WTC11 (cell line): ENCODE results near the gene ZNF654. TPM values are rescaled to one million over a fixed set of nuclear protein-coding genes. Genes with fewer than 3 reads are reported as not detected.

Experiments used
- ATAC-seq: fragments of 200-7000 bp; cut with Tn5 transposase; 2 replicates; pipeline ENCODE4 v1.10.0; 2021; ENCODE audit warnings: mild to moderate bottlenecking, moderate library complexity
- CTCF ChIA-PET: fragments of 300-600 bp; sonication (Branson Sonifier 250); formaldehyde crosslinking; loops from one replicate; lab custom pipeline; 2021; ENCODE audit warnings: antibody characterized with exemption; lab: Charles Lee
- POLR2A ChIA-PET: fragments of 350-600 bp; sonication (Branson Sonifier 250); formaldehyde crosslinking; loops from one replicate; lab custom pipeline; 2021; ENCODE audit warnings: antibody characterized with exemption; lab: Charles Lee
- DNase-seq: peaks from one replicate; pipeline ENCODE4 v3.0.0; 2021; ENCODE audit warnings: low spot score
- H3K27ac Mint-ChIP-seq: 2 replicates; pipeline ENCODE4 v1.8.0; 2021; ENCODE audit warnings: mixed read lengths
- H3K27me3 Mint-ChIP-seq: 2 replicates; pipeline ENCODE4 v1.8.0; 2021; ENCODE audit warnings: low read depth, mild to moderate bottlenecking, moderate library complexity, mixed read lengths
- H3K36me3 Mint-ChIP-seq: 2 replicates; pipeline ENCODE4 v1.8.0; 2021; ENCODE audit warnings: mixed read lengths
- H3K4me1 Mint-ChIP-seq: 2 replicates; pipeline ENCODE4 v1.8.0; 2022; ENCODE audit warnings: mixed read lengths
- H3K4me3 Mint-ChIP-seq: 2 replicates; pipeline ENCODE4 v1.8.0; 2021; ENCODE audit warnings: mild to moderate bottlenecking, moderate library complexity, mixed read lengths
- H3K9me3 Mint-ChIP-seq: 2 replicates; pipeline ENCODE4 v1.8.0; 2021; ENCODE audit warnings: mixed read lengths
- ARID4B ChIP-seq: sonication (generic); formaldehyde crosslinking; IDR thresholded peaks from 2 replicates; pipeline ENCODE4 v1.8.0; 2023; ENCODE audit warnings: missing genetic modification reagents, mild to moderate bottlenecking, borderline replicate concordance
- CBFB ChIP-seq: sonication (generic); formaldehyde crosslinking; IDR thresholded peaks from 2 replicates; pipeline ENCODE4 v1.8.1; 2022; ENCODE audit warnings: mild to moderate bottlenecking, low read depth, missing genetic modification reagents
- CDX4 ChIP-seq: fragments of 250-450 bp; sonication (Bioruptor Pico); IDR thresholded peaks from 2 replicates; pipeline ENCODE4 v1.9.0; 2021; ENCODE audit warnings: moderate library complexity, mild to moderate bottlenecking, inconsistent platforms, borderline replicate concordance
- ETV6 ChIP-seq: sonication (generic); formaldehyde crosslinking; IDR thresholded peaks from 2 replicates; pipeline ENCODE4 v1.8.1; 2022; ENCODE audit warnings: mild to moderate bottlenecking, missing genetic modification reagents
- GRHL2 ChIP-seq: fragments of 250-450 bp; sonication (Bioruptor Pico); IDR thresholded peaks from 2 replicates; pipeline ENCODE4 v1.8.0; 2022; ENCODE audit warnings: mild to moderate bottlenecking, moderate library complexity; ENCODE audit not compliant: insufficient replicate concordance, severe bottlenecking
- GTF2I ChIP-seq: fragments of 250-450 bp; sonication (Bioruptor Pico); conservative IDR thresholded peaks from 2 replicates; pipeline ENCODE4 v1.4.0; 2021; ENCODE audit warnings: mild to moderate bottlenecking
- IRF1 ChIP-seq: sonication (generic); formaldehyde crosslinking; IDR thresholded peaks from 2 replicates; pipeline ENCODE4 v1.8.0; 2023; ENCODE audit warnings: missing genetic modification reagents
- IRF2 ChIP-seq: sonication (generic); formaldehyde crosslinking; IDR thresholded peaks from 2 replicates; pipeline ENCODE4 v1.8.0; 2022; ENCODE audit warnings: low read depth, missing genetic modification reagents, borderline replicate concordance
- JAZF1 ChIP-seq: fragments of 250-450 bp; sonication (Bioruptor Pico); IDR thresholded peaks from 2 replicates; pipeline ENCODE4 v1.9.0; 2021; ENCODE audit warnings: moderate library complexity, mild to moderate bottlenecking, inconsistent platforms
- MAX ChIP-seq: sonication (generic); formaldehyde crosslinking; IDR thresholded peaks from 2 replicates; pipeline ENCODE4 v1.8.0; 2022; ENCODE audit warnings: mild to moderate bottlenecking, missing genetic modification reagents
- MLX ChIP-seq: sonication (generic); formaldehyde crosslinking; IDR thresholded peaks from 2 replicates; pipeline ENCODE4 v1.8.1; 2023; ENCODE audit warnings: mild to moderate bottlenecking, missing genetic modification reagents, moderate library complexity
- NR3C1 ChIP-seq: sonication (generic); formaldehyde crosslinking; conservative IDR thresholded peaks from 2 replicates; pipeline ENCODE4 v1.8.1; 2023; ENCODE audit warnings: low read depth, mild to moderate bottlenecking, missing genetic modification reagents
- SMAD3 ChIP-seq: sonication (generic); formaldehyde crosslinking; IDR thresholded peaks from 2 replicates; pipeline ENCODE4 v1.8.0; 2022; ENCODE audit warnings: missing genetic modification reagents, mild to moderate bottlenecking, borderline replicate concordance
- SMAD4 ChIP-seq: sonication (generic); formaldehyde crosslinking; IDR thresholded peaks from 2 replicates; pipeline ENCODE4 v1.8.0; 2022; ENCODE audit warnings: mild to moderate bottlenecking, missing genetic modification reagents
- SP1 ChIP-seq: sonication (generic); formaldehyde crosslinking; conservative IDR thresholded peaks from 2 replicates; pipeline ENCODE4 v1.8.1; 2022; ENCODE audit warnings: missing genetic modification reagents
- TEAD1 ChIP-seq: sonication (generic); formaldehyde crosslinking; IDR thresholded peaks from 2 replicates; pipeline ENCODE4 v1.8.0; 2022; ENCODE audit warnings: mild to moderate bottlenecking, missing genetic modification reagents
- USF1 ChIP-seq: sonication (generic); formaldehyde crosslinking; IDR thresholded peaks from 2 replicates; pipeline ENCODE4 v1.8.0; 2022; ENCODE audit warnings: mild to moderate bottlenecking, missing genetic modification reagents
- ZBTB21 ChIP-seq: sonication (generic); formaldehyde crosslinking; IDR thresholded peaks from 2 replicates; pipeline ENCODE4 v1.8.1; 2023; ENCODE audit warnings: mild to moderate bottlenecking, missing genetic modification reagents, borderline replicate concordance
- ZNF219 ChIP-seq: sonication (generic); formaldehyde crosslinking; IDR thresholded peaks from 2 replicates; pipeline ENCODE4 v1.8.0; 2023; ENCODE audit warnings: missing genetic modification reagents, mild to moderate bottlenecking, borderline replicate concordance
- total RNA-seq: library from RNA; stranded (reverse); gene quantifications from 3 replicates; pipeline ENCODE4 v1.2.3, GENCODE V29; 2021

The ZNF654 gene
- total RNA-seq, 1 experiment from 2014 or later, result 7.0 TPM

GRCh38 chr3:88036221-88036620 lies 22.8 kb upstream of the ZNF654 start:
- TF ChIP-seq CBFB (CRISPR knock-in tag), result no peak
- no peak for TF ChIP-seq CDX4 (CRISPR knock-in tag)
- no peak for TF ChIP-seq USF1 (CRISPR knock-in tag)
- no peak for TF ChIP-seq MLX (CRISPR knock-in tag)
- no peak for TF ChIP-seq IRF2 (CRISPR knock-in tag)
- TF ChIP-seq SP1 (CRISPR knock-in tag), result no peak
- no peak for TF ChIP-seq TEAD1
- TF ChIP-seq SMAD3 (CRISPR knock-in tag), result no peak
- peaks cover 3% of the 10 kb centered on the region; the same call in 1 of the 2 replicates for H3K9me3 Mint-ChIP-seq
- ATAC-seq (no peak), DNase-seq (no peak)
- no peaks in the 10 kb centered on the region for H3K36me3 Mint-ChIP-seq
- ChIA-PET CTCF (no interaction called here), POLR2A (no interaction called here)
- no peaks in the 10 kb centered on the region for H3K27me3 Mint-ChIP-seq
- peaks cover 6% of the 10 kb centered on the region; the same call in 1 of the 2 replicates for H3K4me1 Mint-ChIP-seq
- no peak overlapping the region for H3K4me3 Mint-ChIP-seq
- H3K27ac Mint-ChIP-seq, result no peak overlapping the region

- no peak for ATAC-seq
- H3K4me1 Mint-ChIP-seq, result no peaks in the 10 kb centered on the region
- no peak overlapping the region for H3K4me3 Mint-ChIP-seq
- H3K9me3 Mint-ChIP-seq, result peaks cover 3% of the 10 kb centered on the region; the same call in 1 of the 2 replicates
- ChIA-PET CTCF (no interaction called here), POLR2A (no interaction called here)
- H3K36me3 Mint-ChIP-seq, result no peaks in the 10 kb centered on the region
- no peaks in the 10 kb centered on the region for H3K27me3 Mint-ChIP-seq
- TF ChIP-seq CBFB (CRISPR knock-in tag) (no peak), ZBTB21 (no peak), GRHL2 (CRISPR knock-in tag) (no peak), JAZF1 (CRISPR knock-in tag) (no peak), GTF2I (CRISPR knock-in tag) (no peak), ARID4B (CRISPR knock-in tag) (no peak), MAX (CRISPR knock-in tag) (no peak), ETV6 (no peak), SMAD4 (CRISPR knock-in tag) (no peak), IRF1 (no peak), NR3C1 (CRISPR knock-in tag) (no peak), USF1 (CRISPR knock-in tag) (no peak), ZNF219 (no peak)
- H3K27ac Mint-ChIP-seq, result no peak overlapping the region
- no peak for DNase-seq
Measured at GRCh38 chr3:88038566-88038965, 20.5 kb upstream of the ZNF654 start.
